Keratinocyte (primary cell): ENCODE measurements around the gene MRPL38. TPM values are rescaled to one million over a fixed set of nuclear protein-coding genes. Genes with fewer than 3 reads are reported as not detected.
A peak's percentile ranks its signal among the peaks of the same experiment; 100 is the strongest.

Source experiments
- DNase-seq: peaks from one replicate; pipeline ENCODE4 v3.0.0-alpha.2; 2011; ENCODE audit warnings: low read depth, missing footprints, low spot score
- FAIRE-seq: peaks from 2 replicates; lab custom pipeline; 2011; peaks lifted over from hg19 to GRCh38; lab: Jason Lieb, UNC
- H2AFZ ChIP-seq: 2 replicates; pipeline ENCODE4 v1.6.0; 2012; ENCODE audit warnings: low read length, control low read depth, inconsistent platforms; ENCODE audit not compliant: control insufficient read depth
- H3K27ac ChIP-seq: 2 replicates; pipeline ENCODE4 v1.5.1; 2011; ENCODE audit warnings: low read length; ENCODE audit not compliant: control insufficient read depth, insufficient read depth
- H3K27me3 ChIP-seq: 3 replicates; pipeline ENCODE4 v1.6.0; 2011; ENCODE audit warnings: low read length; ENCODE audit not compliant: control insufficient read depth, insufficient read depth; ENCODE audit errors: extremely low read depth
- H3K36me3 ChIP-seq, 2 experiments: 2 replicates in 1 of 2; 3 replicates in 1 of 2; pipeline ENCODE4 v1.5.1; 2011; ENCODE audit warnings: low read length in 2 of 2, mild to moderate bottlenecking in 1 of 2; ENCODE audit not compliant: control insufficient read depth in 2 of 2, insufficient read depth in 2 of 2; ENCODE audit errors: extremely low read depth in 1 of 2
- H3K4me1 ChIP-seq: 3 replicates; pipeline ENCODE4 v1.5.1; 2011; ENCODE audit warnings: low read length; ENCODE audit not compliant: control insufficient read depth, insufficient read depth; ENCODE audit errors: extremely low read depth
- H3K4me2 ChIP-seq: 3 replicates; pipeline ENCODE4 v1.6.0; 2011; ENCODE audit warnings: low read depth, low read length; ENCODE audit not compliant: control insufficient read depth, insufficient read depth; ENCODE audit errors: extremely low read depth
- H3K4me3 ChIP-seq, 3 experiments: fragments of 200-600 bp in 1 of 3; sonication (generic) in 1 of 3; 2 replicates in 2 of 3; 3 replicates in 1 of 3; pipeline ENCODE4 v1.5.1; 2011 to 2016; ENCODE audit warnings: low read length in 3 of 3, mild to moderate bottlenecking in 3 of 3, control low read depth in 2 of 3, inconsistent platforms in 1 of 3, low read depth in 1 of 3, mixed read lengths in 1 of 3, mixed run types in 1 of 3, moderate library complexity in 1 of 3; ENCODE audit not compliant: control insufficient read depth in 2 of 3, insufficient read depth in 2 of 3; ENCODE audit errors: extremely low read depth in 1 of 3
- H3K79me2 ChIP-seq: 2 replicates; pipeline ENCODE4 v1.6.0; 2012; ENCODE audit warnings: low read length; ENCODE audit not compliant: control insufficient read depth, insufficient read depth
- H3K9ac ChIP-seq: 3 replicates; pipeline ENCODE4 v1.6.0; 2011; ENCODE audit warnings: low read length; ENCODE audit not compliant: control insufficient read depth, insufficient read depth; ENCODE audit errors: extremely low read depth
- H3K9me1 ChIP-seq: 3 replicates; pipeline ENCODE4 v1.6.0; 2011; ENCODE audit warnings: low read length; ENCODE audit not compliant: control insufficient read depth, insufficient read depth; ENCODE audit errors: extremely low read depth
- H3K9me3 ChIP-seq: 2 replicates; pipeline ENCODE4 v1.5.1; 2012; ENCODE audit warnings: low read depth, low read length; ENCODE audit not compliant: control insufficient read depth
- H4K20me1 ChIP-seq: 3 replicates; pipeline ENCODE4 v1.6.0; 2011; ENCODE audit warnings: low read length; ENCODE audit not compliant: control insufficient read depth, insufficient read depth; ENCODE audit errors: extremely low read depth
- CTCF ChIP-seq, 3 experiments: IDR thresholded peaks in 1 of 3; conservative IDR thresholded peaks in 1 of 3; optimal IDR thresholded peaks in 1 of 3; 2 replicates in 2 of 3; 3 replicates in 1 of 3; pipeline versions ENCODE3 to v1.5.1; 2011; ENCODE audit warnings: low read length in 3 of 3, mild to moderate bottlenecking in 3 of 3, moderate library complexity in 2 of 3, control low read depth in 1 of 3, inconsistent platforms in 1 of 3; ENCODE audit not compliant: insufficient read depth in 2 of 3; ENCODE audit errors: extremely low read depth in 1 of 3
- EZH2 ChIP-seq: IDR thresholded peaks from one replicate; pipeline ENCODE4 v1.6.1; 2012; ENCODE audit warnings: inconsistent platforms, mild to moderate bottlenecking, low read length, moderate library complexity
- dilution Hi-C: fragments of 300-500 bp; cut with MboI; formaldehyde crosslinking; loops from one replicate; pipeline ENCODE4 v1.7.0; 2020; ENCODE audit warnings: low sequenced_read_pairs; ENCODE audit not compliant: extremely low pct_ligation_motif_present
- polyA plus RNA-seq, 5 experiments: library from polyadenylated mRNA; depleted of rRNA in 3 of 5; stranded (reverse) in 3 of 5; stranded (forward) in 1 of 5; unstranded in 1 of 5; fragments of >200 nt; gene quantifications; 1 replicate in 1 of 5; 2 replicates in 3 of 5; 3 replicates in 1 of 5; pipeline versions ENCODE4 v1.2.1 to v1.2.3, GENCODE V29; 2011 to 2012; ENCODE audit warnings: missing spikeins in 2 of 5, low read depth in 1 of 5, low replicate concordance in 1 of 5

MRPL38 gene
- polyA plus RNA-seq, 1 donor (not counting 4 experiments of a cell fraction or from before 2014, with no cell fraction given) = 25.2 TPM

GRCh38 chr17:75854881-75855309 lies 49.8 kb downstream of the MRPL38 start:
- peaks cover 15% of the 10 kb centered on the region for H3K79me2 ChIP-seq
- H3K4me1 ChIP-seq = peaks cover 22% of the 10 kb centered on the region
- peak overlapping the region; percentile 100 for H3K4me2 ChIP-seq
- H3K27ac ChIP-seq = peak overlapping the region; percentile 88
- H3K9me1 ChIP-seq = no peaks in the 10 kb centered on the region
- dilution Hi-C loops = no loop called here
- DNase-seq = no peak
- H2AFZ ChIP-seq = peak overlapping the region; percentile 64
- H3K9me3 ChIP-seq = no peaks in the 10 kb centered on the region
- H3K9ac ChIP-seq = peak overlapping the region; percentile 84
- H4K20me1 ChIP-seq = no peaks in the 10 kb centered on the region
- FAIRE-seq = no peak
- H3K36me3 ChIP-seq = peaks cover 9 to 11% of the 10 kb centered on the region in 2 experiments
- peak overlapping the region; percentile 77 to 92 (median 89) for H3K4me3 ChIP-seq
- TF ChIP-seq EZH2 = no peak
- no peak for TF ChIP-seq CTCF (optimal IDR thresholded peaks at IDR 0.05 in 1 of 3, IDR thresholded peaks at IDR 0.05 in 1 of 3, conservative IDR thresholded peaks at IDR 0.05 in 1 of 3; ENCODE audit: extremely low read depth in 1 of 3, insufficient read depth in 2 of 3, low read length in 3 of 3)
- H3K27me3 ChIP-seq = no peaks in the 10 kb centered on the region

GRCh38 chr17:75854101-75854748 lies 50.5 kb downstream of the MRPL38 start:
- peak overlapping the region; percentile 84 for H3K9ac ChIP-seq
- H3K9me3 ChIP-seq = no peaks in the 10 kb centered on the region
- H3K27me3 ChIP-seq = no peaks in the 10 kb centered on the region
- DNase-seq (no peak), FAIRE-seq (no peak)
- no peaks in the 10 kb centered on the region for H4K20me1 ChIP-seq
- no peak overlapping the region for H2AFZ ChIP-seq
- H3K36me3 ChIP-seq = peaks cover 9 to 17% of the 10 kb centered on the region in 2 experiments
- H3K79me2 ChIP-seq = peaks cover 15% of the 10 kb centered on the region
- H3K4me2 ChIP-seq = peak overlapping the region; percentile 100
- TF ChIP-seq EZH2 (no peak), CTCF (optimal IDR thresholded peaks at IDR 0.05 in 1 of 3, IDR thresholded peaks at IDR 0.05 in 1 of 3, conservative IDR thresholded peaks at IDR 0.05 in 1 of 3; ENCODE audit: extremely low read depth in 1 of 3, insufficient read depth in 2 of 3, low read length in 3 of 3) (no peak)
- no peaks in the 10 kb centered on the region for H3K9me1 ChIP-seq
- H3K4me1 ChIP-seq = peaks cover 22% of the 10 kb centered on the region
- H3K27ac ChIP-seq = peak overlapping the region; percentile 88
- dilution Hi-C loops = no loop called here
- H3K4me3 ChIP-seq = peak overlapping the region; percentile 77 to 92 (median 89)
